Measurements from ENCODE around the gene BAIAP2L2.
"Not testable (repeated sequence)": the region's sequence is repeated elsewhere in the genome, so short reads cannot be mapped to it uniquely, and the experiment has no call there.

The BAIAP2L2 gene

DNA sequence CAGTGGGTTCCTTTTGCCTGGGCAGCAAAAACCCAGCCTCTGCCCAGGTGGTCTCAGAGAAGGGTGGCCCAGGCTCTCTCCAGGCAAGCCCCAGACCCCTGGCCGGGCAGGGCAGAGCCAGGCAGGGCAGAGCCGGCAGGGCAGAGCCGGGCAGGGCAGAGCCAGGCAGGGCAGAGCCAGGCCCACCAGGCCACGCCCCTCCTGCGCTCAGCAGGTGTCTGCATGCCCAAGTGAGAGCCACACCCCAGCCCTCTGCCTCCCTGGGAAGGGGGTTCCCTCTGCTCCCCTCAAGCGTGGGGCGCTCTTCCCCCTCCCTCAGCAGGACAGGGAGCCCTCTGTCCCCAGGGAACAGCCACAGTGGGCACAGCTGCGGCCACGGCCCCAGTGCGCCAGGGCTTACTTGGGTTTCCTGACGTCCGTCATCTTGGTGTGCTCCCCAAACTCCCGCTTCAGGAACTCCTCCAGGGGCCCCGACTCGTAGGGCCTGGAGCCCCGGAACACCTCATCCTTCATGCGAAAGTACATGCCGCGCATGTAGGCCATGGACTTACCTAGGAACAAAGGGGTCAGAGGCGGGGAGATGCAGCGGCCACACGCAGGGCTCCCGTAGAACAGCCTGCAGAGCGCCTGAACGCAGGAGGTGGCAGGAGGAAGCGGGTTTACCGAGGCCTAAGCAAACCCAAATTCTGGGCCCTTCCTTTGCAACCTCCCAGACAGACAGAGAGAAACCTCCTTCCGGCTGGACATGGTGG, 10.1 kb upstream of the BAIAP2L2 start:
- TF ChIP-seq POLR2A (IDR thresholded peaks at IDR 0.05; ENCODE audit: low read length) (no peak), GATA1 (IDR thresholded peaks at IDR 0.05; ENCODE audit: low read depth, low read length) (no peak)
- no peak for DNase-seq

DNA sequence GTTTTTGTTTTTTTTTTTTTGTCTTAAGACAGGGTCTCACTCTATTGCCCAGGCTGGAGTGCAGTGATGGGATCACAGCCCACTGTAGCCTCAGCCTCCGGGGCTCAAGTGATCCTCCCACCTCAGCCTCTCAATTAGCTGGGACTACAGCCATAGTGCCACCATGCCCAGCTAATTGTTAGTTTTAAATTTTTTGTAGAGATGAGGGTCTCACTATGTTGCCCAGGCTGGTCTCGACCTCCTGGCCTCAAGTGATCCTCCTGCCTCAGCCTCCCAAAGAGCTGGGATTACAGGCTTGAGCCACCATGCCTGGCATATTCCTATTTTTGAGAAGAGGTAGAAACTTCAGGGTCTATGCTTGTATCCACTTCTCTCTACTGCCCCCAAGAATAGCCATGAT, 8.3 kb upstream of the BAIAP2L2 start:
- not testable (repeated sequence) for DNase-seq

DNA sequence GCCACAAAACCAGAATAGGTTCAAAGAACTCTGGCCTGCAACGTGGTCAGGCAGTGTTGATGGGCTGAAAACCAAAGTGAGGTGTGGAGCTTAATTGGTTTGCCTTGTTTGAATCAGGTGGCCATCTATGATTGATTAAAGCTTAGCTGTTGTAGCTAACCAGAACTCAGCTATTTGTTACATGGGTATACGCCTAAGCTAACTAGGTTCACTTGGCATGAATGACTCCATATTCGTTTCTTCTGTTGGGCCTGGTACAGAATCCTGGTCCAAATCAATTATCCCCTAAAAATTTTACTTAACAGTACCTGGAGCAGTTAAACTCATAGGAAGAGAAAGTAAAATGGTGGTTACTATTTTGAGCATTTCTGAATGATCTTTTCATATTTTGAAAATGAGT, 7.7 kb upstream of the BAIAP2L2 start:
- TF ChIP-seq POLR2A (IDR thresholded peaks at IDR 0.05; ENCODE audit: low read length), result no peak
- TF ChIP-seq GATA1 (IDR thresholded peaks at IDR 0.05; ENCODE audit: low read depth, low read length), result no peak
- no peak for DNase-seq

DNA sequence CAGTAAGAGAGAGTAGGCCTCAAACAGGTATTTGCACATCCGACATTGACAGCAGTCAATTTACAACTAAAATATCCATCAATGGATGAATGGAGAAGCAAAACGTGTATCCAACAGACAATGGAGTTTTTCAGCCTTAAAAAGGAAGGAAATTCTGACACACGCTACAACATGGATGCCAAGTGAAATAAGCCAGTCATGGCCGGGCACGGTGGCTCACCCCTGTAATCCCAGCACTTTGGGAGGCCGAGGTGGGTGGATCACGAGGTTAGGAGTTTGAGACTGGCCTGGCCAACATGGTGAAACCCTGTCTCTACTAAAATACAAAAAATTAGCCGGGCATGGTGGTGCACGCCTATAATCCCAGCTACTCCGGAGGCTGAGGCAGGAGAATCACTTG, 7.1 kb upstream of the BAIAP2L2 start:
- DNase-seq, result not testable (repeated sequence)

DNA sequence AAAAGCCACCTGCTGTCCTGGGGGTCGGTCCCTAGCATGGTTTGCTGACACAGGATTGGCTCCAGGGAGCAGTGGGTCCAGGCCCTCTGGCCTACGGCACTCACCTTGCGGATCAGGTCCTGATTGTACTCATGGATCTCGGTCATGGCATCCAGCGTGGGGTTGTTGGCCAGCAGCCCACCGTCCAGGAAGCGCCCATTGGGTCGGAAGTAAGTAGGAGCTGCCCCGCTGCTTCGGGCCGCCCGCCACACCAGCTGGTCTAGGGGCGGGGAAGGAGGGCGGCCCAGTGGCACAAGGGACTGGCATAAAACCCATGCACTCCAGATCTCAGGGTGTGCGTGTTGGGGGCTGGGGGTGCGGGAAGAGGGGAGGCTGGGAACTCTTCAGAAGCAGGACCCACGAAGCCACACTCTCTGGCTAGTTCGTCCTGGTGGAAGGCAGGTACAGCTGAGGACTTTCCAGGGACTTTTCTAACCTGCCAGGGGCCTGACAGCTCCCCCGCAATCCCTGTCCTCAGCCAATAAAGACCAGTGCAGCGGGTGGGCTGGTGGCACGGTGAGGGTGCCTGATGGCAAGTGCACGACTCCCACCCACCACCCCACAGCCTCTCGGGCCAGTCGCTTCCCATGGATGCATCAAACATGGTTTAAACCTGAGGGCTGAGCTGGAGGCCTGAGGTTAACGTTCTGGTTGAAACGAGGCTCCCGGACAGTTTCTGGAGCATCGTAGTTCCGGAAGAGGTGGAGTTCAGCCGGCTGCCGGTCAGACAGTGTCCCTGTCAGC, 5.1 kb upstream of the BAIAP2L2 start:
- DNase-seq, result no peak
- no peak for TF ChIP-seq GATA1 (IDR thresholded peaks at IDR 0.05; ENCODE audit: low read depth, low read length)
- no peak for TF ChIP-seq POLR2A (IDR thresholded peaks at IDR 0.05; ENCODE audit: low read length)

DNA sequence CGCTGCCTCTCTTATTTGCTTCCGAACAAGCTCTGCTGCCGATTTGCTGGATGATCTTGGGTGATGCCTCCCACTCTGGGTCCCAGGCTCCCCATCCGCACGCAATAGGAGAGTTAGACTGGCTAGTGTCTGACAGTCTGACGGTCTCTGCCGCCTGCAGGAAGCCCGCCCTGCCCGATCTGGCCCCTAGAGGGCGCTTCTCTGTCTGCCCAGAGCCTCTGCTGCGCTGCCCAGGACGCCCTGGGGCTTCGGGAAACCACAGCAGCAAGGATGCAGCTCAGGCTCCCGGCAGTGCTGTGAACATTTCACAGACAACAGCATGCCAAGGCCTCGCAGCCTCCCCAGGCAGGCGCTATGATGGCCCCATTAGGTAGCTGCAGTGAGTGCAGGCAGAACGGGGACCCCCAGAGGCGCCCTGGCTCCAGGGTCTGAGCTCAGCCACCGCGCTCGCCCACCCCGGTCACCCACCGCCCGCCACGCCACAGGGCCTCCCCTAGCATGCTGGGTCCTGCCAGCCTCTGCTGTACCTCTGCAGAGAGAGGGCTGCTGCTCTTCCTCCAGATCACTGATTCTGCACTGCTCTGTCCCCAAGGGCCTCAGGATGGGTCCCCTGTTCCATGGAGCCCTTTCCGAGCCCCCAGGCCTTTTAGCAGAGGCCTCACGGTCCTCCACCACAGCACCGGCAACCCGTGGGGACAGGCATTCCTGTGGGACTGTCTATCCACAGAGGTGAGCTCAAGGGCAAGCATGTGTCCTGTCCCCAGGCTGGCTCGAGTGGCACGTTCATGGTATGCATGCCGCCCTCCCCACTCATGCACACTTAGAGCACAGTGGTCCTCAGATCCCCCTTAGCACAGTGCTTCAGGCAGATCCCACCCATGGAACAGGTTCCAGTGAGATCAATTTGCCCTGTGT, 4.3 kb upstream of the BAIAP2L2 start:
- no peak for TF ChIP-seq POLR2A (IDR thresholded peaks at IDR 0.05; ENCODE audit: low read length)
- no peak for TF ChIP-seq GATA1 (IDR thresholded peaks at IDR 0.05; ENCODE audit: low read depth, low read length)
- peak; percentile 68 to 86 for DNase-seq

DNA sequence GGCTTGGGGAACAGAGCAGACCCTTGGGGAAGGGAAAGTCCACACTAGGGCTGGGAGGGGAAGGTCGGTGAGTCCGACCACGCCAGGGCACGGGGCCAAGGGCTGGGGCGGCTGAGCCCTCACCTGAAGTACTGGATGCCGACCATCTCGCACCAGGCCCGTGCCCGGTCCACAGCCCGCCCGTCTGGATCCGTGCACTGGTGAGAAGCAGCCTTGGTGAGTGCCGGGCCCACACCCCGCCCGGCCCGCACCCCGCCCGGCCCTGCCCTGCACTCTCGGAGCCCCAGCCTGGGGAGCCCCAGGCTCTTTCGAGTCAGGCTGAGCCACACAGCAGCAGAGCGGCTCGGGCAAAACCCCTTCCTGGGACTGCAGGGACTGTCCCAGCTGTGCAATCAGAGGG, 1.9 kb upstream of the BAIAP2L2 start:
- no peak for DNase-seq
- no peak for TF ChIP-seq GATA1 (IDR thresholded peaks at IDR 0.05; ENCODE audit: low read depth, low read length)
- no peak for TF ChIP-seq POLR2A (IDR thresholded peaks at IDR 0.05; ENCODE audit: low read length)

DNA sequence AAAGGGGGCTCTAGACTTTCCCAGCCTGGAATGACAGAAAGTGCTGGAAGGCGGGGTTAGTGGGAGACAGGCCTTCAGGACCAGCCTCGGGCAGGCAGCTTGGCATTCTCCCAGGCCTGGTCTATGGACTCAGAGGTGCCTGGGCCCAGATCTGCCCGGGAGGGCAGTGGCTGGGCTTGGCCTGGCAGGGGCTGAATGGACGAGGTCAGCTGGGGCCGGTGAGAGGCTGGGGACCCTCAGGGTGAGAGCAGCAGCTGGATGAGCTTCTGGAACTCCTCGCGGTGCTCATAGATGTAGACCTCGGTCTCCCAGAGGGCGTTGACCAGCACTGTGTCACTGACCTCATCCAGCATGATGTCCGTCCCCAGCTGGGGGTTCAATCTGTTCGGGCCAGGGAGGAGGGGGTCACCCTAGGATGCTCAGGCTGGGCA, 1.5 kb upstream of the BAIAP2L2 start:
- DNase-seq, result no peak
- TF ChIP-seq GATA1 (IDR thresholded peaks at IDR 0.05; ENCODE audit: low read depth, low read length), result no peak

DNA sequence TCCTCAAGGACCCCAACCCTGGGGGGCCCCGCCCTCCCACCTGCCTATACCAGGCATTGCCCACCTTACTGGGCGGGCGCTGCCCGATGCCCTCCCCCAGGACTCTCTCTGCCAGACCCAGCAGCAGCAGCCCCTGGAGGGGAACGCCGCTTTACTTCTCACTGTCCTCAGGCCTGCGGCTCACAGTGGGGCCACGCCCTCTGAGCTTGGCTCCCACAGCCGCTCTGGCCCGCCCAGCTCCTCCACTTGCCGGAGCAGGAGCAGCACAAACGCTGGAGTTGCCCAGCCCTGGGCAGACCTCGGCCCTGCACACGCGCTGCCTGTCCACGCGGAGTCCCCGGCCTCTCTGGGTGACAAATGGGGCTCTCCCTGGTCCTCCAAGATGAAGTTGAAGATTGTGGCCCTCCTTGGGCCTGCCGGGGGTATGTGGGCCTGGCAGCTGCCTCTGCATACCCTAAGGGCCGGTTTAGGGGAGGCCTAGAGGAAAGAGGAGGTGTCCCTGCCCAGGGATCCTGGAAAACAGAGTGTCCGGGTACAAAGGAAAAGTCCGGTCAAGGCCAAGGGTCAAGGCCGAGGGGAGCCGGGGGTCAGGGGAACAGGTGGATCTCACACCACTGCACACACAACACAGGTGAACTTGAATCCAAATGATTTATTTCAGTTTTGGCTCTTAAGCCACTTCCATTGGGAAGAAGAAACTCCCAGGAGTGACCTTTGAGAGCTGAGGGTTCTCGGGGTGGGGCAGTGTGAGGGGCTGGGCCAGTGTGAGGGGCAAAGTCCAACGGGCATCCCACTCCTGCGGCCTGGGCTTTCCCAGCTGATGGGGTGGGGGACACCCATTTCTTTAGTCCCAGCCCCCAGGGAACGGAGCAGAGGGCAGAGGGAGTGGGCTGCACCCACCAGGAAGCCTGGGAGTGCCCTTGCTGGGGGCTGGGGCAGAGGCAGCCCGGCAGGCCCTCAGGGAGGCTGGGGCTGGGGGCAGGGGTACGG, 674 bp upstream of the BAIAP2L2 start:
- DNase-seq, result no peak
- no peak for TF ChIP-seq POLR2A (IDR thresholded peaks at IDR 0.05; ENCODE audit: low read length)
- no peak for TF ChIP-seq GATA1 (IDR thresholded peaks at IDR 0.05; ENCODE audit: low read depth, low read length)

DNA sequence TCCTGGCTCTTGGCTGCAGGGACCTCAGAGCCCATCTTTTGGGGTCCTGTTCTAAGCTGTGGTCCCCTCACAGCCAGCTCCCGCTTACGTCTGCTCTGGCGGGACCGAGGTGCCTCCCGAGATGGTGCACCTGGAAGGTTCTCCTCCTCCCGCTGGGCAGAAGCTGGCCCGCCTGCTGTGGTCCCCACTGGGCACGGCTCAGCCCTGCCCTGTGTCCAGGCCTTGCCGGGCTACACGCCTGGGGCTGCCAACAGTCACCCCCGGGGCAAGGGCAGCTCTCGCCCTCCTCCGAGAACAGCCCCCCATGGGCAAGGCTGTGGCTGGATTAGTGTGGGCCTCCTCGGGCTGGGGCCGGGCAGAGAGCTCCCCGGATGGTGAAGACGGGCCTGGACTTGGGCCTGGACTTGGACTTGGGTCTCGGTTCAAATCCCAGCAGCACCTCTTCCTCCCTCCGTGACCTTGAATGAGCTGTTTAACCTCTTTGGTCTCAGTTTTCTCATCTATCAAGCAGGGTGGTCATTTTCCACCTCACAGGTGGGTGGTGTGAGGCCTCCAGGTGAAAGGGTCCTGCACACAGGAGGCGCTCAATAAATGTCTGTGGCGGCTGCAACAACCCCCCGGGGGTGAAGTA, 998 bp downstream of the BAIAP2L2 start:
- TF ChIP-seq POLR2A (IDR thresholded peaks at IDR 0.05; ENCODE audit: low read length) (no peak), GATA1 (IDR thresholded peaks at IDR 0.05; ENCODE audit: low read depth, low read length) (no peak)
- peak; percentile 33 to 53 for DNase-seq

DNA sequence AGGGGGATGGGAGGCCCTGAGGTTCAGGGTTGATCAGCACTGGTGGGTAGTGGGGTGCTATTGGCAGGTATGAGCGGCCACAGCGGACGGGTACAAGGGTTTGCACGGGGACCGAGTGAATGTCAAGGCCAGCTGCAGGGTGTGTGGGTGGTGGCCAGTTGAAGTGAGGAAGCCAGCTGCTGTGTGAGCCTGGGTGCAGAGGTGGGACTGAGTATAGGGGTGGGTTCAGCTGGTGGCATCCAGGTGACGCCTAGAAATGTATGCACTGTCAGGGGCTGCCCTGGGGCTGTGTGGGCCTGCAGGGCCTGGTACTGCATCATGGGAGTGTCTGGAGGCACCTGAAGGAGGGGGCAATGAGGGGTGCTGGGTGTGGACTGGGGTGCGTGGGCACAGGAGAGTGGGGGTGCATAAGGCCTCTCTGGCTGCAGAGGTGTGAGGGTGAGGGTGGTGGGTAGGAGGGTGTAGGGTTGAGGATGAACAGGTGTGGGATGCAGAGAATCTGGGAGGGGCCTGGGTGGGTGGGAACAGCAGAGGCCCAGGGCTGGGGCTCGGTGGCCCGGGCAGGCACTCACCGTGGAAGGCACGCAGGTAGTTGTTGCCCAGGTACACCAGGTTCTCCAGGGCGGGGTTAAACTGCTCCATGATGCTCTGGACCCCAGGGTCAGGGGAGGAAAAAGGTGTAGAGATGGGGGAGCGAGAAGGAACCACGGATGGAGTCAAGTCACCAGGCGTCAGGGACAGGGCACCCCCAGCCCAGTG, 1.7 kb downstream of the BAIAP2L2 start:
- no peak for DNase-seq

More for the DNA sequence above, 1.7 kb downstream of the BAIAP2L2 start:
- no peak for TF ChIP-seq POLR2A (IDR thresholded peaks at IDR 0.05; ENCODE audit: low read length)
- no peak for TF ChIP-seq GATA1 (IDR thresholded peaks at IDR 0.05; ENCODE audit: low read depth, low read length)
